Stimulated activated CD8-positive, alpha-beta memory T cell treated with anti-CD3 and anti-CD28 coated beads, Interleukin-12 subunit alpha, Interleukin-12 subunit beta, amount 100 ng/mL, for 4 hours (primary cell): ENCODE results near the gene LPAR1.

Source experiments
- DNase-seq: peaks from one replicate; pipeline ENCODE4 v3.0.0-alpha.2; 2020; ENCODE audit warnings: low read depth

The LPAR1 gene

GRCh38 chr9:110918316-110919049 is 119.8 kb downstream of the LPAR1 start:
- DNase-seq: no peak

GRCh38 chr9:110916403-110916802 is 121.9 kb downstream of the LPAR1 start:
- no peak for DNase-seq

DNA sequence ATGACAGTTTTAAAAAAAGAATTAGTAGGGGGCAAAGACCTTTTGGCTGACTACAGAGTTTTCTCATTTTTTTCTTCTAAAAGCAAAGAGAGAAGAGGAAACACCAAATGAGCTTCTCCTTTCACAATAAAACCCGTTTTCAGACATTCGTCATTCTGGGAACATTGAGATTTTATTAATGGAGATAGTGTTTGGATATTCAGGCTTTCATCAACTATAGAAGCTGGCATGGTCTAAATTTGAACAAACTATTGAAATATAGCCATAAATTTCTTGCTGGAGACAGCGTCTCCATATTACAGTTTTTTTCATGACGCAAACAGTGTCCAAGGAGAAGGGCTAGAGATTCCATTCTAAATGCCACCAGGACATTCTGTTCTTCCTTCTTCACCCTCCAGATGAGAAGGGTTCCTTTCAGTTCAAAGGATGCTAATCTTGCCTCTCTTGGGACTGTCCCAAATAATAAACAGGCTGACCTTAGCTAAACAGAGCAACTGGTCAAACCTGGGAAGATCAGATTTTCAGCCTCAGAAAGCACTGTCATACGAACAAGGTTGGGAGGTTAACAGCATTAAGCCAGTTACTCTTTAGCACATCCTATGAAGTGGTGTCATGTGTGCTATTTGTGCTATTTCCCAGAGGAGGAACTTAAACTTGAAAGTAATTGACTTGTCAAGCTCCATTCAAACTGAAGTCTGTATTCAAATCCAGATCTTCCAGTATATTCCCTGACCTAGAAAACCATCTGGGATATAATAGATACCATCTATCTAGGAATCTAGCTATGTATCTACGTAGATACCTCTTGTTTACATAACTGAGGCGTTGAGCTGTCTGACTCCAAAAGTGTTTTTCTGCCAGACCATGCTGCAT is 125.6 kb downstream of the LPAR1 start:
- DNase-seq: no peak

GRCh38 chr9:110911659-110912418 is 126.4 kb downstream of the LPAR1 start:
- DNase-seq: no peak

GRCh38 chr9:110908894-110909293 is 129.4 kb downstream of the LPAR1 start:
- no peak for DNase-seq

GRCh38 chr9:110900917-110901316 is 137.4 kb downstream of the LPAR1 start:
- no peak for DNase-seq

- no peak for DNase-seq
Measured at GRCh38 chr9:110900456-110900855, 137.8 kb downstream of the LPAR1 start.

DNA sequence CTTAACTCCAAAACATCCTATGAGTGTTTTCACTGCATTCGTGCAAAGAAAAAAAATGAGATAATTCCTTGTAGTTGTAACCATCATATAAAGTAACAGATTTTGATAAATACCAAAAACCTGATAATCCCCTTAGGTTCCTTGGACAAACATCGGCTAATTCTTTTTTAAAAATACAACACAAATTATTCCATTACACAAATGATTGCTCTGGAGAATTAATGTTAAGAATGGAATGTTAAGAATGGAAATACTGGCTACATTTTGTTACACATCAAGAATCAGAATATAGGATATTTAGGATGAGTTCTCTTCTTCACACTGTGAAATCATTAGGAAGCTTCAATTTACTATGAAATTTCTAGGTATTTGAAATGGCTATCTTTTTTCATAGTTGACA is 139.4 kb downstream of the LPAR1 start:
- DNase-seq: no peak

DNA sequence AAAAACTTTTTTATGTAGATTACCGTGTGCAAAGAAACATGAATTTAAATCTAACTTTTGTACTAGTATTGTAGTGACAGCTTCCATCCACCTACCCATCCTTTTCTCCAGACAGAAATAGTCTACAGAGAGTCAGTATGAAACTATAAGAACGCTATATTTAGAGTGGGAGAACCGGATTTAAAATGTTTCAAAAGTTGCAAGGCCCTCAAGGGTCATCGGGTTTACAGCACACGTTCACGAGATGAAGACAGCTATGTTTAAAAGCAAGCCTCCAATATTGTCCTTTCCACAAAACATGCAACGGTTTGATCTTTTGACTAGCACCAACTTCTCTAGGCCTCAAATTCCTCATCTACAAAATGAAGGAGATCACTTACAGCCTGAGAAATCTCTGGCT is 139.9 kb downstream of the LPAR1 start:
- DNase-seq: no peak

- DNase-seq: no peak
Measured at GRCh38 chr9:110897943-110898342, 140.3 kb downstream of the LPAR1 start.

GRCh38 chr9:110895147-110895905 is 142.9 kb downstream of the LPAR1 start:
- no peak for DNase-seq

- no peak for DNase-seq
Measured at GRCh38 chr9:110894731-110895130, 143.5 kb downstream of the LPAR1 start.

- DNase-seq: no peak
Measured at GRCh38 chr9:110892689-110893088, 145.6 kb downstream of the LPAR1 start.

GRCh38 chr9:110891760-110892159 is 146.5 kb downstream of the LPAR1 start:
- no peak for DNase-seq

- DNase-seq: no peak
Measured at GRCh38 chr9:110890416-110890815, 147.9 kb downstream of the LPAR1 start.

GRCh38 chr9:110887276-110887675 is 151.0 kb downstream of the LPAR1 start:
- no peak for DNase-seq

GRCh38 chr9:110886832-110887231 is 151.4 kb downstream of the LPAR1 start:
- no peak for DNase-seq

GRCh38 chr9:110880189-110880588 is 158.1 kb downstream of the LPAR1 start:
- no peak for DNase-seq

DNA sequence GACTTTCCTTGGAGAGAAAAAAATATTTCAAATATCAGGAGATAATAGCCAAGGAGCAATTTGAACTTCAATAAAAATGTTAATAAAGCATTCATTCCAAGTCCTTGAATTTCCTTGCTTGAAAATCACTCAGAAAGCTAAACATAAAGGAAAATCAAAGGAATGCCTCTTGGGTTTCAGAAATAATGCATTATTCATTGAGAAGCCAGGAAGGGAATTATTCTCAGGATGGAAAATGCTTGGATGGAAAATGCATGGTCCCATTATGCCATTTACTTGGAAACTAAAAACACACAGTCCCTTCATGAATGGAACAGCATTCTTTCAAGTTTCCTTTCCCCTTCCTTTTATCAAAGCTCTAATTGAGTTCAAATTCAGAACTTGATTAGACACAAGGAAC is 160.9 kb downstream of the LPAR1 start:
- no peak for DNase-seq

DNA sequence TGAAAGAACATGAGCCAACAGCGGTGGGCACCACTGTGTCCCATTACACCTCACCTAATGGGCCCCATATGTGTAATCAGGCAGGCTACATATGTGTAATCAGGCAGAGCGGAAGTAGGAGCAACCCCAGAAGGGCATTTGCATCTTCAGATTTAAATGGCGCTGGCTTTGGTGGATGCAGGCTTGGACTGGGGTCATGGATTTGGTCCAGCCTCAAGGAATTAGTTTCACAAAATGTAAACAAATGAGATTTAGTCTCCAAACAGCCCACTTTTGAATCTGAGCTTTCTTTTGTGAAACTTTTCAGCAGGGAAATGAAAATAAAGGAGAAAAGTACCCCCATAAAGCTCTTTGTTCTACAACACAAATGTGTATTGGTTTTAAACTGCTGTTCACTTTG is 161.3 kb downstream of the LPAR1 start:
- DNase-seq: no peak

GRCh38 chr9:110874963-110875674 is 163.2 kb downstream of the LPAR1 start:
- DNase-seq: no peak
